Astrocyte of the spinal cord (primary cell): Measurements from ENCODE around the gene GAD2.
A peak's percentile ranks its signal among the peaks of the same experiment; 100 is the strongest.

Source experiments
- DNase-seq: peaks from one replicate; pipeline ENCODE4 v3.0.0; 2011; ENCODE audit warnings: low read depth, low spot score
- H3K4me3 ChIP-seq: 2 replicates; pipeline ENCODE4 v1.5.1; 2011; ENCODE audit warnings: low read depth, mild to moderate bottlenecking, low read length, moderate library complexity
- in situ Hi-C: cut with HindIII; loops from 2 replicates; pipeline ENCODE4 v1.10.0; 2017; ENCODE audit warnings: low sequenced_read_pairs
- TF ChIP-seq, protein P1 (sequence below): IDR thresholded peaks from 2 replicates; pipeline ENCODE4 v1.5.1; 2012; ENCODE audit warnings: low read depth, mild to moderate bottlenecking, low read length, inconsistent platforms

The GAD2 gene

DNA sequence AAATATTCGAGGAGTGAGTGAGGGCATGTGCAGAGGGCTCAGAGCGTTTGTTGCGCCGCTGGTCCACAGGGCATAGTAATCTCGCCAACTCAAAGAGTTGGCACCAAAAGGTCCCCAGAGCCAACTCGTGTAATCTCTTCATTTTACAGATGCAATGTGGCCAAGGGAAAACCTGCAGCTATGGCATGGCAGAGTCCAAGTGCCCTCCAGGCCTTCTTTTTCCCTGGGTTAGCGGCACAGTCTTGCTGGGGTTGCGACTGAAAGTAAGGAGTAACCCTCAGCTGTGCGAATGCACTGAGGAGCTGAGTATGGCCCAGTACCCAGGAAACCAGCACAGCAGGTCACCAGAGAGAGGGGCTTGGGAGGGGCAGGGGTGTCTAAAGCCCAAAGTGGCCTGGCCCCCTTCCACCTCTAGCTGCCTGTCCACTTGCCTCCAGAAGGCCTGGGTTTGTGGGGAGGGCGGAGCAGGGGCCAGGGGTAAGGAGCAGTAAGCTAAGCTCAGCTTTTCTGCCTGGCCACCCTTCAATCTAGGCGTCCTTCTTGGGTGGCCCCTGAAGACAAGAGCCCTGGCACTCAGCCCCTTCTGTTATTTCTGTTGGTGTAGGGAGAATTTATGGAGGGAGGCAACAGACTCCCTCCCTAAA is 3.3 kb upstream of the GAD2 start:
- TF ChIP-seq, protein P1, sequence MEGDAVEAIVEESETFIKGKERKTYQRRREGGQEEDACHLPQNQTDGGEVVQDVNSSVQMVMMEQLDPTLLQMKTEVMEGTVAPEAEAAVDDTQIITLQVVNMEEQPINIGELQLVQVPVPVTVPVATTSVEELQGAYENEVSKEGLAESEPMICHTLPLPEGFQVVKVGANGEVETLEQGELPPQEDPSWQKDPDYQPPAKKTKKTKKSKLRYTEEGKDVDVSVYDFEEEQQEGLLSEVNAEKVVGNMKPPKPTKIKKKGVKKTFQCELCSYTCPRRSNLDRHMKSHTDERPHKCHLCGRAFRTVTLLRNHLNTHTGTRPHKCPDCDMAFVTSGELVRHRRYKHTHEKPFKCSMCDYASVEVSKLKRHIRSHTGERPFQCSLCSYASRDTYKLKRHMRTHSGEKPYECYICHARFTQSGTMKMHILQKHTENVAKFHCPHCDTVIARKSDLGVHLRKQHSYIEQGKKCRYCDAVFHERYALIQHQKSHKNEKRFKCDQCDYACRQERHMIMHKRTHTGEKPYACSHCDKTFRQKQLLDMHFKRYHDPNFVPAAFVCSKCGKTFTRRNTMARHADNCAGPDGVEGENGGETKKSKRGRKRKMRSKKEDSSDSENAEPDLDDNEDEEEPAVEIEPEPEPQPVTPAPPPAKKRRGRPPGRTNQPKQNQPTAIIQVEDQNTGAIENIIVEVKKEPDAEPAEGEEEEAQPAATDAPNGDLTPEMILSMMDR, result no peak
- in situ Hi-C loops, result no loop called here
- DNase-seq, result no peak
- no peak overlapping the region for H3K4me3 ChIP-seq

DNA sequence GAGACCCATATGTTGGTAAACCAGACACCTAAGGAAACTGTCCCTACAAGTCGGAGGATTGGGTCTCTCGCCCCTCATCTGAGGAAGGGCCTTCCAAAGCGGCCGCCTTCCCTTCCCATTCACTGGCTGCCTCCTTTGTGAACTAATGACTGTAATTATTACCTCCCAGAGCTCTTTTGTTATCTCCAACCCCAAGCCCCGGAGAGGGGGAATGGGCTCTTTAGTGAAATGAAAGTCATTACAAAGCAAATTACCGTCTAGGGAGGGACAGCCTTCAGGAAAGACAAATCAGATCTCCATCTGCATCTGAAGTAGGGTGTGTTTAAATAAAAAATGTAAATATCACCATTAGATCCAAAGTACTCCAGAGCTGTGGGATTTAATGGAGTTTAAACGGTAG is 2.6 kb upstream of the GAD2 start:
- no peak for DNase-seq
- TF ChIP-seq, protein P1, result no peak
- H3K4me3 ChIP-seq, result no peak overlapping the region
- in situ Hi-C loops, result no loop called here

DNA sequence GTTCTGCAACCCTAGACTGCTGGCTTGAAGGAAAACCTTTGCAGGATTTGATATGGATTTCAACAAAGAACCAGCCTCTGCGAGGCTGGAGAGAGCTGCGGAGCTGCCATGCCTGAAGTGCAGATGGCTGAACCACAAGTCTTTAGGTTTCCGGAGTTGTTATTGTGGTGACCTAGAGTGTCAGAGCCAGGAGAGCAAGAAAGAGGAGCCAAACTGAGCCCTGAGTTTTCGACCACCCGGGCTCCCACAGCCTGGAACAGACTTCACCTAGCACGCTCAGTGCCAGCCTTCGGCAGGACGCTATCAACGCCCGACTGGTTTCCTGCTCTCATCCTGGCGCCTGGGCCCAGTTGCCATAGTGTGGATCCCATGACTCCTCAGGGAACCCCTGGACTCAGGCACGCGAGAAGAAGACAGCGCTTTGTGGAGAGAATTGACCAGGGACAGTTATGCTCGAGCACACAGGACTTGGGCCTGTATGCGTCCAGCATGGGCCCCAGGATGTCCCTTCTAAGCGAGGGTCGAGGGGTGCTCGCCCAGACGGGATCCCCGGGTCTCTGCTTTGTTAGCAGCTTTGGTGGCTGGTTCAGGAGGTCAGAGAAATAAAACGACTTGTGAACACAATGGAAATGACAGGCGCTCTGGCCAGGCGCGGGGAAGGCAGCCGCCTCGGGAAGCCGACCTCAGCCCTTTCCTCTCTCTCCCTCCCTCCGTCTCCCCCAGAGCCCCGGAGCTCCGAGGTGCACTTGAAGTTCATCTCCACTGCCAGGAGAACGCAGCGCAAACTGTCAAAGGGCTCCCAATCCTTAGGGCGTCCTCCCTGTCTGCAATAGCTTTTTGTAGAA is 1.8 kb upstream of the GAD2 start:
- DNase-seq, result no peak
- in situ Hi-C loops, result no loop called here
- TF ChIP-seq, protein P1, result no peak
- H3K4me3 ChIP-seq, result no peak overlapping the region

DNA sequence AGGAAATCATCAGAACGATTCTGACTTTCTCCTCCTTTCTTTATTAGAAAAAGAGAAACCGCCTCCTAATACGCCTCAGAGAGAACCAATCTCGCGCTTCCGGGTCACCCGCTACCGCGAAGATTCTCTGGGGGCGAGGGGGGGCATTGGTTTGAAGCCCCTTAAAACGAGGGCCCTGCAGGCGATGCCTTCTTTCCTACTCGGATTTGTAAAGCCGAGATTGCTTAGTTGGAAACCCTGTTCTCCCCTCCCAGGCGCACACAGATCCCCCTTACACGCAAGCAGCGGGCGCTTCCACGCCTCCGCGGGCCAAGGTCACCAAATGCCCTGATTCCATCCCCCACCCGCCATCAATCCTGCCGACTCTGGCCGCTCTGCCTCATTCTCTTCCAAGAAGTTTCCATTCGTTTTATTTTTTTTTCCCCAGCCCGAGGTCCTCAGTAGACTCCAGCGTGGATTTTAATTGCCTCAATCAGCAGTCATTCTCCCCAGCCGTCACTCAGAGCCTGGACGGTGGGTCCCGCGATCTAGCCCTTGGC is 1.1 kb upstream of the GAD2 start:
- H3K4me3 ChIP-seq, result no peak overlapping the region
- in situ Hi-C loops, result no loop called here

DNA sequence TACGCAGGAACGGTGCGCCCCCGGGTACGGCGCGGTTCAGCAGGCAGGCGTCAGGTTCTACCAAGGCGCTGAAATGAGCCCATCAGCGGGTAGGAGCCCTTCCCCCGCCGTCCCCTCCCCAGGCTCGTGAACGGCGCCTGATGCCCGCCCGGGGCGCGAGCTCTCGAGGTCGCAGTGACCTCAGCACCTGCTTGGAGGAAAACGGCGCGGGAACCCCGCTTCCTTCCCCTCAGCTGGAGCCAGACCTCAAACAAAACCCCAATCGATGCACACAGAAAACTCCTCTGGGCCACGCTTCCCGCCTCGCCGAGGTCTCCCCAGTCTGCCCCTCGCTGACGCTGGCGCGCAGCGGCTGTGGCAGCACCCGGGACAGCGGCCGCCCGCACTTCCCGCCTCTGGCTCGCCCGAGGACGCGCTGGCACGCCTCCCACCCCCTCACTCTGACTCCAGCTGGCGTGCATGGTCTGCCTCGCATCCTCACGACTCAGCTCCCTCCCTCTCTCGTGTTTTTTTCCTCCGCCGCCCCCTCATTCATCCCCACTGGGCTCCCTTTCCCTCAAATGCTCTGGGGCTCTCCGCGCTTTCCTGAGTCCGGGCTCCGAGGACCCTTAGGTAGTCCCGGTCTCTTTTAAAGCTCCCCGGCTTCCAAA is 514 bp upstream of the GAD2 start:
- DNase-seq, result peak; percentile 0
- no peak overlapping the region for H3K4me3 ChIP-seq
- in situ Hi-C loops, result no loop called here
- TF ChIP-seq, protein P1, result no peak

More for the DNA sequence above, 1.1 kb upstream of the GAD2 start:
- no peak for DNase-seq
- TF ChIP-seq, protein P1, result no peak

DNA sequence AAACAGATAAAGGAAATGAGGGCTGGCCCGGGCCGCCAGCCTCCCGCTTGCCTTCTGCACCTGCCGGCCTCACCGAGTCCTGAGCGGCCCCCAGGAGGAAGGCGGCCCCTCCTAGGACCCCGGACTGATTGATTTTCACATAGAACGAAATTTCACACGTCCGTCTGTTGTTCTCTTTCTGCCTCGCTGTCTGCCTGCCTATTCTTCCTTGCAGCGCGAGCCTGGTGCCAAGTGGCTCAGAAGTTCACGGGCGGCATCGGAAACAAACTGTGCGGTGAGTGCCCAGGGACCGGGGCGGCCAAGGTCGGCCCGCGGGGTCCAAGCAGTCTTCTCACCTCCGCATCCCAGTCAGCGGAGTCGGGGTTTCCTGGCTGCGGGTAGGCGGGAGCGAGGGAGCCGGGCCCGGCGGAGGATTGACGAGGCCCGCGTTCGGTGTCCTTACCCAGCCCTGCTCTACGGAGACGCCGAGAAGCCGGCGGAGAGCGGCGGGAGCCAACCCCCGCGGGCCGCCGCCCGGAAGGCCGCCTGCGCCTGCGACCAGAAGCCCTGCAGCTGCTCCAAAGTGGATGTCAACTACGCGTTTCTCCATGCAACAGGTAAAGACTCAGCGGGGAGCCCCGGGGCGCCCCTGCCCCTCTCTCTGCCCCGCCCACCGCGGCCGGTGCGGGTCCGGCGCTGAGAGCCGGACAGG is 967 bp downstream of the GAD2 start:
- no peak for DNase-seq
- in situ Hi-C loops, result no loop called here
- TF ChIP-seq, protein P1, result no peak
- no peak overlapping the region for H3K4me3 ChIP-seq
